Trophoblast cell (in vitro differentiated cells and primary cell): Measurements from ENCODE around the gene H2AZ2.

Experiments
- DNase-seq, 2 donors: peaks; one replicate each; pipeline ENCODE4 v3.0.0-alpha.2; 2016
- H2AFZ ChIP-seq: 2 replicates; pipeline ENCODE4 v1.6.1; 2013; ENCODE audit warnings: low read length, moderate library complexity, mild to moderate bottlenecking; ENCODE audit not compliant: insufficient read depth, poor library complexity
- H2AK5ac ChIP-seq: 2 replicates; pipeline ENCODE4 v1.6.1; 2013; ENCODE audit warnings: mild to moderate bottlenecking, low read length
- H2BK120ac ChIP-seq: 2 replicates; pipeline ENCODE4 v1.6.1; 2013; ENCODE audit warnings: low read length, mild to moderate bottlenecking, moderate library complexity; ENCODE audit not compliant: insufficient read depth, poor library complexity
- H2BK12ac ChIP-seq: 2 replicates; pipeline ENCODE4 v1.6.1; 2013; ENCODE audit warnings: mild to moderate bottlenecking, low read length, moderate library complexity
- H2BK5ac ChIP-seq: 2 replicates; pipeline ENCODE4 v1.6.1; 2013; ENCODE audit warnings: low read length, low read depth, moderate library complexity, mild to moderate bottlenecking; ENCODE audit not compliant: poor library complexity
- H3K14ac ChIP-seq: 2 replicates; pipeline ENCODE4 v1.6.1; 2013; ENCODE audit warnings: mild to moderate bottlenecking, low read length
- H3K18ac ChIP-seq: 2 replicates; pipeline ENCODE4 v1.6.1; 2013; ENCODE audit warnings: mild to moderate bottlenecking, low read length
- H3K23ac ChIP-seq: 2 replicates; pipeline ENCODE4 v1.6.1; 2013; ENCODE audit warnings: low read length
- H3K27ac ChIP-seq: 2 replicates; pipeline ENCODE4 v1.5.1; 2013; ENCODE audit warnings: low read depth, mild to moderate bottlenecking, inconsistent platforms, low read length, moderate library complexity
- H3K27me3 ChIP-seq: 2 replicates; pipeline ENCODE4 v1.6.1; 2013; ENCODE audit warnings: inconsistent platforms, mild to moderate bottlenecking, low read length, moderate library complexity; ENCODE audit not compliant: insufficient read depth
- H3K36me3 ChIP-seq, 2 experiments: 1 replicate in 1 of 2; 2 replicates in 1 of 2; pipeline ENCODE4 v1.6.1; 2013; ENCODE audit warnings: low read length in 2 of 2, mild to moderate bottlenecking in 2 of 2, moderate library complexity in 1 of 2; ENCODE audit not compliant: insufficient read depth in 2 of 2, control insufficient read depth in 1 of 2
- H3K4ac ChIP-seq: 2 replicates; pipeline ENCODE4 v1.6.1; 2013; ENCODE audit warnings: low read depth, mild to moderate bottlenecking, low read length, moderate library complexity
- H3K4me1 ChIP-seq, 2 experiments: 1 replicate in 1 of 2; 2 replicates in 1 of 2; pipeline ENCODE4 v1.6.1; 2013; ENCODE audit warnings: low read length in 2 of 2, mild to moderate bottlenecking in 2 of 2, moderate library complexity in 1 of 2; ENCODE audit not compliant: insufficient read depth in 2 of 2, control insufficient read depth in 1 of 2
- H3K4me2 ChIP-seq: 2 replicates; pipeline ENCODE4 v1.6.1; 2013; ENCODE audit warnings: inconsistent platforms, mild to moderate bottlenecking, low read length, moderate library complexity
- H3K4me3 ChIP-seq: 2 replicates; pipeline ENCODE4 v1.5.1; 2013; ENCODE audit warnings: mild to moderate bottlenecking, low read depth, low read length, inconsistent platforms
- H3K79me1 ChIP-seq: one replicate; pipeline ENCODE4 v1.6.1; 2013; ENCODE audit warnings: low read length
- H3K79me2 ChIP-seq: 2 replicates; pipeline ENCODE4 v1.6.1; 2013; ENCODE audit warnings: low read length, mild to moderate bottlenecking; ENCODE audit not compliant: control insufficient read depth, insufficient read depth, poor library complexity
- H3K9ac ChIP-seq: 2 replicates; pipeline ENCODE4 v1.6.1; 2013; ENCODE audit warnings: mild to moderate bottlenecking, low read length
- H3K9me3 ChIP-seq: 2 replicates; pipeline ENCODE4 v1.6.1; 2013; ENCODE audit warnings: low read depth, mild to moderate bottlenecking, control low read depth, inconsistent platforms, low read length; ENCODE audit not compliant: insufficient read depth
- H4K12ac ChIP-seq: 2 replicates; pipeline ENCODE4 v1.6.1; 2013; ENCODE audit warnings: low read depth, mild to moderate bottlenecking, low read length, moderate library complexity
- H4K8ac ChIP-seq: 2 replicates; pipeline ENCODE4 v1.6.1; 2013; ENCODE audit warnings: low read depth, mild to moderate bottlenecking, low read length, moderate library complexity
- H4K91ac ChIP-seq: one replicate; pipeline ENCODE4 v1.6.1; 2013; ENCODE audit warnings: low read depth, mild to moderate bottlenecking, low read length, moderate library complexity
- WGBS: extraction: QIAGEN DNeasy Blood & Tissue Kit; methylation state at CpG from one replicate; pipeline ENCODE4 v1.1.7; 2013; ENCODE audit warnings: missing lambda C conversion rate; ENCODE audit not compliant: insufficient read length, insufficient coverage; ENCODE audit errors: extremely low coverage; 5-methylcytosine and 5-hydroxymethylcytosine counted together

The H2AZ2 gene

DNA sequence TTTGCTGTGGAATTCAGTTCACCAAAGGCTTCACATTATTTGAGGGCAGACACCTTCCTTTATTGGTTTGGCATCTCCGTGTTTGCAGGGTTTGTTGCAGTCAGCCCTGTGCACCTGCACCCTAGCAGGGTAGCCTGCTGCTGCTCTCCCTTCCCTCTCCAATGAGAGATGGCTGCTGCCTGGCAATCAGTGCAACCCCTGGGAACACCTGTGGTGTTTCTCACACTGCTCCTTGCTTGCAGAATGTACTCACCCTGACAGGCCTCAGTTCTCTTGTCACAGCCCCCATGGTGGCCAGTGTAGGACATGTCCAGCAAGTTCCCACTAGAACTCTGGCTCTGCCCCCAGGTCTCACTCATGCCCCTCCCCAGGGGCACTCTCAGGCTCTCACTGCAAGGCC is 63.5 kb downstream of the H2AZ2 start:
- no peaks in the 10 kb centered on the region for H3K79me2 ChIP-seq

DNA sequence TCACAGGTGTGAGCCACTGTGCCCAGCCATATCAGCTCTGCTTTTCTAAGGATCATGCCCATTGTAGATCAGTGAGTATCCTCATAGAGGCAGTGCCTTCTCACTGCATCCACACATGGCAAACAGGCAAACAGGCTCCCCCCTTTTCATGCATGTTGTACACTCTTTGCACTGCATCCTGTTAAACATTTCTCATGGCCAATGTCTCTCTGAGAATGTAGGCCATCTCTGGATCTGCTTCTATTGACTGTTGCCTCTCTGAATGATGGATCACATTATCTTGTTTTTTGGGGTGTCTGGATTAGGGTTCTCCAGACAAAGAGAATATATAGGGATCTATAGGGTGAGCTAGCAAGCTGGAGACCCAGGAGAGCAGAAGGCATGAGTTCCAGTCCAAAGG is 64.5 kb downstream of the H2AZ2 start:
- no peaks in the 10 kb centered on the region for H3K4me1 ChIP-seq
- H3K9me3 ChIP-seq: peaks cover 11% of the 10 kb centered on the region
- no peak overlapping the region for H3K23ac ChIP-seq
- H3K27ac ChIP-seq: no peak overlapping the region
- H2AFZ ChIP-seq: no peak overlapping the region
- no peak overlapping the region for H3K18ac ChIP-seq
- no peak overlapping the region for H4K91ac ChIP-seq
- H3K79me2 ChIP-seq: no peaks in the 10 kb centered on the region
- no peak overlapping the region for H2BK12ac ChIP-seq
- H4K8ac ChIP-seq: no peak overlapping the region
- H3K4me3 ChIP-seq: no peak overlapping the region
- H2BK5ac ChIP-seq: no peak overlapping the region
- H3K9ac ChIP-seq: no peak overlapping the region
- H2AK5ac ChIP-seq: no peak overlapping the region
- DNase-seq: no peak
- no peak overlapping the region for H4K12ac ChIP-seq
- H3K4me2 ChIP-seq: no peak overlapping the region
- H3K14ac ChIP-seq: no peak overlapping the region
- H3K27me3 ChIP-seq: no peaks in the 10 kb centered on the region
- no peak overlapping the region for H2BK120ac ChIP-seq
- no peaks in the 10 kb centered on the region for H3K36me3 ChIP-seq
- no peak overlapping the region for H3K4ac ChIP-seq
- H3K79me1 ChIP-seq: no peaks in the 10 kb centered on the region

More for the DNA sequence above, 63.5 kb downstream of the H2AZ2 start:
- Histone ChIP-seq H3K27me3 (no peaks in the 10 kb centered on the region), H3K4ac (no peak overlapping the region), H3K23ac (no peak overlapping the region), H3K27ac (no peak overlapping the region), H3K9me3 (peaks cover 11% of the 10 kb centered on the region), H3K4me2 (no peak overlapping the region), H2AK5ac (no peak overlapping the region), H3K9ac (no peak overlapping the region), H3K18ac (no peak overlapping the region), H2BK120ac (no peak overlapping the region), H3K79me1 (no peaks in the 10 kb centered on the region), H4K12ac (no peak overlapping the region), H2AFZ (no peak overlapping the region), H4K8ac (no peak overlapping the region), H4K91ac (no peak overlapping the region), H3K14ac (no peak overlapping the region), H2BK5ac (no peak overlapping the region), H3K4me3 (peak overlapping the region; percentile 3), H3K36me3 (no peaks in the 10 kb centered on the region), H2BK12ac (no peak overlapping the region), H3K4me1 (no peaks in the 10 kb centered on the region)
- WGBS: no CpG with 5 or more reads among the region's 1 CpG
- DNase-seq: no peak

DNA sequence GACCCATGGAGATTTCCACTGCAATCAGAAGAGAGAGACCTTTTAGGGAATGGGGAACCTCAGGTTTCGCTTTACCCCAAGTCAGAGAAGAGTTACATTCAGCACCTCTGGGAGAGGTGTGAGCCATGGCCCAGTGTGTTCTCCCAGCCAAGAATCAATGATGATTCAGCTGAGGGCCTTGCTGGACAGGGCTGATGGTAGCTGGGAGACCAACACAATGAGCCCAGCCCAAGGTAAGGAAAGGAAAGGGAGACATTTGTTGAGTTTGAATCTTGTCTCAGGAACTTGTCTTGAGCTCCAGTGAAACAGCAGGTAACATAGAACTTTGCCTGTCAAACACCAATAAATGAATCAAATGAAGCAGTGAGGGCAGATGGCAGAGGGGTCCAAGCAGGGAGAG is 65.4 kb downstream of the H2AZ2 start:
- Histone ChIP-seq H4K8ac (no peak overlapping the region), H3K14ac (no peak overlapping the region), H3K27me3 (no peaks in the 10 kb centered on the region), H4K91ac (no peak overlapping the region), H3K27ac (no peak overlapping the region), H2BK12ac (no peak overlapping the region), H4K12ac (no peak overlapping the region), H3K36me3 (no peaks in the 10 kb centered on the region), H3K4ac (no peak overlapping the region), H3K79me2 (no peaks in the 10 kb centered on the region), H3K18ac (no peak overlapping the region), H3K9me3 (peaks cover 11% of the 10 kb centered on the region), H3K4me3 (no peak overlapping the region), H2AFZ (no peak overlapping the region), H3K79me1 (no peaks in the 10 kb centered on the region), H3K23ac (no peak overlapping the region), H3K9ac (no peak overlapping the region), H2BK120ac (no peak overlapping the region), H3K4me2 (no peak overlapping the region), H2BK5ac (no peak overlapping the region), H2AK5ac (no peak overlapping the region), H3K4me1 (no peaks in the 10 kb centered on the region)
- DNase-seq: no peak
- no CpG with 5 or more reads among the region's 1 CpG for WGBS
